Measurements from ENCODE around the gene PPP4R3B. TPM values are rescaled to one million over a fixed set of nuclear protein-coding genes. Genes with fewer than 3 reads are reported as not detected.

Gene PPP4R3B
- total and polyA plus RNA-seq, 2 donors (not counting 1 experiment from before 2014, with no cell fraction given) = 15.9 to 93.8 TPM

GRCh38 chr2:55595536-55595935, 21.9 kb downstream of the PPP4R3B start:
- Histone ChIP-seq H2AFZ (ENCODE audit: insufficient read depth, low read depth, low read length, poor library complexity, severe bottlenecking) (no peak overlapping the region), H3K4me2 (replicated peaks; ENCODE audit: low read depth, low read length, poor library complexity, severe bottlenecking) (no peak overlapping the region), H3K9me3 (ENCODE audit: control extremely low read depth in 1 of 3, control insufficient read depth in 2 of 3, insufficient read depth in 1 of 3, low read length in 2 of 3) (no peaks in the 10 kb centered on the region), H3K4me3 (ENCODE audit: control extremely low read depth in 1 of 5, extremely low read depth in 1 of 5, insufficient read depth in 1 of 5, low read depth in 2 of 5, low read length in 4 of 5) (no peak overlapping the region), H3K27me3 (replicated peaks in 1 of 4; ENCODE audit: control extremely low read depth in 1 of 4, control insufficient read depth in 3 of 4, insufficient read depth in 4 of 4, low read length in 3 of 4) (no peaks in the 10 kb centered on the region), H3K36me3 (replicated peaks in 1 of 2; ENCODE audit: control extremely low read depth in 1 of 2, control insufficient read depth in 1 of 2, extremely low read depth in 1 of 2, insufficient read depth in 2 of 2, low read length in 1 of 2) (peaks cover 8 to 43% of the 10 kb centered on the region in 2 experiments), H4K20me1 (ENCODE audit: control insufficient read depth, insufficient read depth, low read length, poor library complexity, severe bottlenecking) (peaks cover 35% of the 10 kb centered on the region), H3K79me2 (ENCODE audit: control insufficient read depth, insufficient read depth, low read length) (peaks cover 80% of the 10 kb centered on the region), H3K27ac (ENCODE audit: low read length in 2 of 2) (no peak overlapping the region), H3K4me1 (ENCODE audit: control insufficient read depth in 2 of 2, insufficient read depth in 2 of 2, low read length in 2 of 2) (no peaks in the 10 kb centered on the region), H3K9ac (ENCODE audit: low read length) (no peak overlapping the region)
- CTCF ChIA-PET = no interaction called here
- ATAC-seq (ENCODE audit: low read depth) = no peak
- intact Hi-C loops (cut with micrococcal nuclease) = no loop called here
- Mint-ChIP-seq H3K9me3 (ENCODE audit: insufficient read depth) (no peaks in the 10 kb centered on the region), H3K4me1 (peaks cover 17% of the 10 kb centered on the region), H3K27me3 (no peaks in the 10 kb centered on the region), H3K4me3 (no peak overlapping the region), H3K27ac (no peak overlapping the region)
- DNase-seq = no peak
- POLR2A ChIA-PET = no interaction called here
- TF ChIP-seq EZH2 (IDR thresholded peaks at IDR 0.05; ENCODE audit: borderline replicate concordance, insufficient read depth, low read depth, low read length, poor library complexity, severe bottlenecking) (no peak), CTCF (IDR thresholded peaks at IDR 0.05) (no peak)

GRCh38 chr2:55592130-55592529, 25.3 kb downstream of the PPP4R3B start:
- H3K9me3 Mint-ChIP-seq (ENCODE audit: insufficient read depth) = no peaks in the 10 kb centered on the region
- peaks cover 8 to 36% of the 10 kb centered on the region in 2 experiments for H3K36me3 ChIP-seq (replicated peaks in 1 of 2; ENCODE audit: control extremely low read depth in 1 of 2, control insufficient read depth in 1 of 2, extremely low read depth in 1 of 2, insufficient read depth in 2 of 2, low read length in 1 of 2)
- peaks cover 32% of the 10 kb centered on the region for H4K20me1 ChIP-seq (ENCODE audit: control insufficient read depth, insufficient read depth, low read length, poor library complexity, severe bottlenecking)
- ATAC-seq (ENCODE audit: low read depth) (no peak), DNase-seq (no peak)
- no peak overlapping the region for H3K4me2 ChIP-seq (replicated peaks; ENCODE audit: low read depth, low read length, poor library complexity, severe bottlenecking)
- no peaks in the 10 kb centered on the region for H3K9me3 ChIP-seq (ENCODE audit: control extremely low read depth in 1 of 3, control insufficient read depth in 2 of 3, insufficient read depth in 1 of 3, low read length in 2 of 3)
- peaks cover 13% of the 10 kb centered on the region for H3K4me1 Mint-ChIP-seq
- no peak overlapping the region for H3K9ac ChIP-seq (ENCODE audit: low read length)
- H3K4me3 Mint-ChIP-seq = no peak overlapping the region
- TF ChIP-seq CTCF (IDR thresholded peaks at IDR 0.05) = no peak
- TF ChIP-seq EZH2 (IDR thresholded peaks at IDR 0.05; ENCODE audit: borderline replicate concordance, insufficient read depth, low read depth, low read length, poor library complexity, severe bottlenecking) = no peak
- H3K27me3 Mint-ChIP-seq = no peaks in the 10 kb centered on the region
- H3K79me2 ChIP-seq (ENCODE audit: control insufficient read depth, insufficient read depth, low read length) = peaks cover 75% of the 10 kb centered on the region
- H3K27ac Mint-ChIP-seq = no peak overlapping the region
- H3K27ac ChIP-seq (ENCODE audit: low read length in 2 of 2) = no peak overlapping the region
- H3K27me3 ChIP-seq (replicated peaks in 1 of 4; ENCODE audit: control extremely low read depth in 1 of 4, control insufficient read depth in 3 of 4, insufficient read depth in 4 of 4, low read length in 3 of 4) = no peaks in the 10 kb centered on the region
- no peak overlapping the region for H2AFZ ChIP-seq (ENCODE audit: insufficient read depth, low read depth, low read length, poor library complexity, severe bottlenecking)
- no CpG with 5 or more reads among the region's 1 CpG for WGBS (ENCODE audit: insufficient coverage)
- H3K4me3 ChIP-seq (ENCODE audit: control extremely low read depth in 1 of 5, extremely low read depth in 1 of 5, insufficient read depth in 1 of 5, low read depth in 2 of 5, low read length in 4 of 5) = no peak overlapping the region
- intact Hi-C loops (cut with micrococcal nuclease) = no loop called here
- H3K4me1 ChIP-seq (ENCODE audit: control insufficient read depth in 2 of 2, insufficient read depth in 2 of 2, low read length in 2 of 2) = no peaks in the 10 kb centered on the region
- CTCF ChIA-PET = no interaction called here
- POLR2A ChIA-PET = no interaction called here

Measured in B cell (primary cell).